Keratinocyte (primary cell): Measurements from ENCODE around the gene PTP4A2.

Source experiments
- EZH2 ChIP-seq: IDR thresholded peaks from one replicate; pipeline ENCODE4 v1.6.1; 2012; ENCODE audit warnings: inconsistent platforms, mild to moderate bottlenecking, low read length, moderate library complexity
- TF ChIP-seq, protein P1 (sequence below), 3 experiments: IDR thresholded peaks in 1 of 3; conservative IDR thresholded peaks in 1 of 3; optimal IDR thresholded peaks in 1 of 3; 2 replicates in 2 of 3; 3 replicates in 1 of 3; pipeline versions ENCODE3 to v1.5.1; 2011; ENCODE audit warnings: low read length in 3 of 3, mild to moderate bottlenecking in 3 of 3, moderate library complexity in 2 of 3, control low read depth in 1 of 3, inconsistent platforms in 1 of 3; ENCODE audit not compliant: insufficient read depth in 2 of 3; ENCODE audit errors: extremely low read depth in 1 of 3

DNA sequence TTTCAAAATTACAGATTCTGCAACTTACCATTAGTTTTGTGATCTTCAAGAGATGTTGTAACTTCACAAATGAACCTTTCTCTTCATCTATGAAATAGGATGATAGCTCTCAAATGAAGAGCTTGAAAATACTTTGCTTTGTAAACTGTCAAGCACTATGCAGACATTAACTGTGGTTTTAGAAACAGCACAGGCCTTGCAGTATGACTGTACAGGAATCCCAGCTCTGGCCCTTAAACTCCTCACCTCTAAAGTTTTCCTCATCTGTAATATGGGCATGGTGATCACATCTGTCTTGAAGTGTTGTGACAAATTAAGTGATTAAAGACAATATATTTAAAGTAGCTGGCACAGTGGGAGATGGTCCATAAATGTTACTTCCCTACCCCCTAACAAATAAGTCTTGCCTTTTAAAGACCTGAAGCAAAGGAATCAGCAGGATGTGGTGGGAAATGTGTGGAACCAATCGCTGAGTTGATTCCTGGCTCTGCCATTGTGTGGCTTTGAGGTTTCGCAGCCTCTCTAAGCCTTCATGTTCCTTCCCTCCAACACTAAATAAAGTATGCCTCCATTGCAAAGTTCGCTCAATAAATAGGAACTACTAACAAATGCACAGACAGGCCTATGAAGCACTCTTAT lies 5.5 kb upstream of the PTP4A2 start:
- TF ChIP-seq, protein P1, sequence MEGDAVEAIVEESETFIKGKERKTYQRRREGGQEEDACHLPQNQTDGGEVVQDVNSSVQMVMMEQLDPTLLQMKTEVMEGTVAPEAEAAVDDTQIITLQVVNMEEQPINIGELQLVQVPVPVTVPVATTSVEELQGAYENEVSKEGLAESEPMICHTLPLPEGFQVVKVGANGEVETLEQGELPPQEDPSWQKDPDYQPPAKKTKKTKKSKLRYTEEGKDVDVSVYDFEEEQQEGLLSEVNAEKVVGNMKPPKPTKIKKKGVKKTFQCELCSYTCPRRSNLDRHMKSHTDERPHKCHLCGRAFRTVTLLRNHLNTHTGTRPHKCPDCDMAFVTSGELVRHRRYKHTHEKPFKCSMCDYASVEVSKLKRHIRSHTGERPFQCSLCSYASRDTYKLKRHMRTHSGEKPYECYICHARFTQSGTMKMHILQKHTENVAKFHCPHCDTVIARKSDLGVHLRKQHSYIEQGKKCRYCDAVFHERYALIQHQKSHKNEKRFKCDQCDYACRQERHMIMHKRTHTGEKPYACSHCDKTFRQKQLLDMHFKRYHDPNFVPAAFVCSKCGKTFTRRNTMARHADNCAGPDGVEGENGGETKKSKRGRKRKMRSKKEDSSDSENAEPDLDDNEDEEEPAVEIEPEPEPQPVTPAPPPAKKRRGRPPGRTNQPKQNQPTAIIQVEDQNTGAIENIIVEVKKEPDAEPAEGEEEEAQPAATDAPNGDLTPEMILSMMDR (optimal IDR thresholded peaks at IDR 0.05 in 1 of 3, IDR thresholded peaks at IDR 0.05 in 1 of 3, conservative IDR thresholded peaks at IDR 0.05 in 1 of 3; ENCODE audit: extremely low read depth in 1 of 3, insufficient read depth in 2 of 3, low read length in 3 of 3), result no peak
- no peak for TF ChIP-seq EZH2
